Stimulated activated CD8-positive, alpha-beta memory T cell treated with anti-CD3 and anti-CD28 coated beads, Interleukin-7, amount 100 ng/mL, for 24 hours (primary cell): ENCODE data around the gene TIMM21.

Source experiments
- DNase-seq: peaks from one replicate; pipeline ENCODE4 v3.0.0-alpha.2; 2020; ENCODE audit warnings: low read depth

The TIMM21 gene

DNA sequence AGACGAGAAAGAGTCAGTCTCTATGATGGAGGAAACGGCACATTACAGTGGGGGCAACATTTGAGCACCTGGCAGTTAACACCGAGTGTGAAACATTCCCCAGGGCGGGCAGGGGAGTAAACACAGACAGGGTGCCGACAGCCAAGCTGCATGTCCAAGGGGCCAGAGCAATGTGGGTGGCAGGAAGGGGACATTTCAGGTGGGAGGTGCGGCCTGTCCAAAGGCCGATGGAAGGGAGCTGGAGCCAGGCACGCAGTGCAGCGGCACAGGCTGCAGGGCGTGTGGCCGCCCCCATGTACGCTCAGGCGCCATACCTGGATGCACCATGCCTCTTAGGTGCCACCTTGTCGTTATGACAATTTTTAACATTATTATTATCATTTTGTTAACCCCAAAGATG is 43.3 kb downstream of the TIMM21 start:
- DNase-seq: no peak

- no peak for DNase-seq
Measured at GRCh38 chr18:74194691-74195090, 46.4 kb downstream of the TIMM21 start.

- peak; percentile 4 for DNase-seq
Measured at GRCh38 chr18:74196220-74197119, 48.1 kb downstream of the TIMM21 start.

DNA sequence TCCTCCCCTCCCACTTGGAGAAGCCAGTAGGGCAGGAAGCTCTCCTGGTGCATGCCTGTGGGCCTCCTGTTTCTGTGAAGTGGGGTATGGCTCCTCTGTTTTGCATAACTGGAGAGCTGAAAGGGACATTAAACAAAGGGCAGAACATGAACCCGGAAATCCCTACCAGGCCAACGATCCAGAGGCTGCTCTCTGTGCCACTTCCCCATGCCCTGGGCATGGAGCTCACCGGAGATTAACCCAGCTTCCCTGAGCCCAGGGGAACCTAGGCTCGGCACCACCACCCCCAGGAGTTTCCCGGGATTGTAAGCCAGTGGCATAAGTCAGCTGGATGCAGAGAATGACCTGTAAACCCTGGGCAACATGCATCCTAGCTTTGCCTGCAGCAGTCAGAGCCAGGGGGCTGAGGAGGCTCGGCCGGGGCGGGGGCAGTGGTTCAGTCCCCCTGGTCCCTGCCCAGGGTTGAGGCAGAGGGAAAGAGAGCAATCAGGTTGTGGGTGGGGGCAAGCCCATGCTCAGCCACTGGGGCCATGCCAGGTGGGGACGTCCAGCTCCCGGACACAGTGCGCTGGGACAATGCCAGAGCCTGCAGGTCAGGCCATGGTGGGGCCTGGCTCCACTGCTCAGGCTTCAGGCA is 49.5 kb downstream of the TIMM21 start:
- no peak for DNase-seq

DNA sequence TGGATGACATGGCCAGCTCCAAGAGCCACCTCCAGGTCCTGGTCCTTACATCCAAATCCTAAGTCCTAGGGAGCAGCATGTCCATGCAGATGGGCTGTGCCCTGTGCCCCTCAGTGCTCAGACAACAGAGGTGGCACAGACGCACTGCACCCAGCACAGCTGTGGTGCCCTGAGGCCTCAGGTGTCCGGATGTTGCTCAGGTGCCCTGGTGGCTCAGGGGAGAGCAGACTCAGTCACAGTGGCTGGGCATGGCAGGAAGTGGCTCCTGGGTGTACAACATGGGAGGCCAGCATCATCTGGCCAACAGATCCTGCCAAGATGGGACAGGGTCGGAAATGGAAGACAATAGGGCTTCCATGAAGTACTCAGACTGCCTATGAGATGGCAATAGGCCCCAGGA is 50.1 kb downstream of the TIMM21 start:
- DNase-seq: no peak

DNA sequence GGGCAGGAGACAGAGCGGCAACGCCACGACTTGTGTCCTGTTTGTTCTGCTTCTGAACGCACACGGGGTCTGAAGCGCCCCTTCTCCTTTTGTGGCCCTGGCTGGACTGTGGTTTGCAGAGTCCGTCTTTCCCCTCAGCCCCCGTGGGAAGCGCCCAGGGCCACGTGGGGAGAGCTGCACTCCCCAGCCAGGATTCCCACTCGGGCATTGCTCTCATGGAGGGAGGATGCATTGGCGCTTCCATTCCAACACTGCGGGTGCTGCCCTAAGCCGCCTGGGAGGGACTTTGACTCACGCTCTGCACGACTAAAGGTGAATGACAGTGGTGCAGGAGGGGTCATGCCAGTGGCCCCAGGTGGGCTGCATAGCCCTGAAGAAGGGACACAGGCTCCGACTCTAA is 52.5 kb downstream of the TIMM21 start:
- no peak for DNase-seq

DNA sequence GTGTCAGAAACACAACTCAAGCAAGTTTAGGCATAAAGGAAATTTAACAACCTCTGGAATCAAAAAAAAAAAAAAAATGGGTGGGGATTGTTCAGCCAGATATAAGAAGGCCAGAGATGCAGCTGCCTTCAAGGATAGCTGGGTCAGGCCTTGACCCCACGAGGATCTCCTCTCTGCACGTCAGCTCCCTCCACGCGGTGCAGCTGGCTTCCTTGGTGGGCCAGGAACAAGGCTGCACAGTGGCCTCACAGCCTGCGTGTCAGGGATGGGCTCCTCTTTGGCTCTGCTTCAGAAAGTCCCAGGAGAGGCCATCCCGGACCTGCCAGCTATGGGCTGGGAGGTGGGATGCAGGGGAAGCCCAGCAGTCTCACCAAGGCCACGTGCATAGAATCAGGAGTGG is 55.5 kb downstream of the TIMM21 start:
- DNase-seq: no peak

GRCh38 chr18:74204526-74205152 is 56.3 kb downstream of the TIMM21 start:
- no peak for DNase-seq
